NCI-H226 (cell line): ENCODE measurements around the gene FAM227B.
"Not testable (repeated sequence)": the region's sequence is repeated elsewhere in the genome, so short reads cannot be mapped to it uniquely, and the experiment has no call there.

Experiments used
- DNase-seq: peaks from one replicate; pipeline ENCODE4 v3.0.0-alpha.2; 2015

FAM227B gene

GRCh38 chr15:49620658-49621368 lies at the start of gene FAM227B, which contains the start of gene DTWD1:
FAM227B (minus strand) TSS chr15:49620818; CDS start chr15:49615171, 5,647 bp downstream.
DTWD1 (plus strand) TSS chr15:49621048; CDS start chr15:49625168, 4,120 bp downstream.
- DNase-seq = peak; percentile 99

- no peak for DNase-seq
Measured at GRCh38 chr15:49669288-49669687, 48.7 kb upstream of the FAM227B start.

GRCh38 chr15:49666486-49666885 lies 45.9 kb upstream of the FAM227B start:
- DNase-seq = not testable (repeated sequence)

GRCh38 chr15:49664716-49665115 lies 44.1 kb upstream of the FAM227B start:
- no peak for DNase-seq

GRCh38 chr15:49656734-49657133 lies 36.1 kb upstream of the FAM227B start:
- DNase-seq = no peak

GRCh38 chr15:49652922-49653321 lies 32.3 kb upstream of the FAM227B start:
- DNase-seq = no peak

GRCh38 chr15:49650676-49651075 lies 30.1 kb upstream of the FAM227B start:
- no peak for DNase-seq

GRCh38 chr15:49649987-49650386 lies 29.4 kb upstream of the FAM227B start:
- DNase-seq = no peak

- DNase-seq = no peak
Measured at GRCh38 chr15:49646891-49647290, 26.3 kb upstream of the FAM227B start.

- DNase-seq = peak; percentile 28
Measured at GRCh38 chr15:49645941-49646340, 25.3 kb upstream of the FAM227B start.

GRCh38 chr15:49645277-49645676 lies 24.7 kb upstream of the FAM227B start:
- no peak for DNase-seq

GRCh38 chr15:49644364-49644794 lies 23.8 kb upstream of the FAM227B start:
- DNase-seq = peak; percentile 35

- DNase-seq = no peak
Measured at GRCh38 chr15:49637857-49638256, 17.2 kb upstream of the FAM227B start.

- DNase-seq = no peak
Measured at GRCh38 chr15:49628379-49628778, 7.8 kb upstream of the FAM227B start.

- DNase-seq = peak; percentile 89
Measured at GRCh38 chr15:49627407-49627877, 6.8 kb upstream of the FAM227B start.

- DNase-seq = no peak
Measured at GRCh38 chr15:49625460-49626036, 4.9 kb upstream of the FAM227B start.

- DNase-seq = peak; percentile 27
Measured at GRCh38 chr15:49624056-49624455, 3.4 kb upstream of the FAM227B start.

- no peak for DNase-seq
Measured at GRCh38 chr15:49622561-49622960, 1.9 kb upstream of the FAM227B start.

- no peak for DNase-seq
Measured at GRCh38 chr15:49621887-49622286, 1.3 kb upstream of the FAM227B start.

GRCh38 chr15:49621401-49621811 lies 788 bp upstream of the FAM227B start:
- no peak for DNase-seq

GRCh38 chr15:49620199-49620598 lies 419 bp downstream of the FAM227B start:
- no peak for DNase-seq

- DNase-seq = no peak
Measured at GRCh38 chr15:49619226-49619625, 1.4 kb downstream of the FAM227B start.

- DNase-seq = not testable (repeated sequence)
Measured at GRCh38 chr15:49612240-49612639, 8.4 kb downstream of the FAM227B start.

GRCh38 chr15:49610157-49610918 lies 10.3 kb downstream of the FAM227B start:
- DNase-seq = no peak
